Ovary (tissue), 3 donors: ENCODE results near the gene COX10.

ENCODE experiments used
- CTCF ChIP-seq, 3 donors: fragments of 450-650 bp in 2 of 3; fragments of 200-600 bp in 1 of 3; IDR thresholded peaks; one replicate each; pipeline versions ENCODE4 v1.5.1 to v1.8.0; 2016 to 2022; ENCODE audit warnings: antibody characterized with exemption in 3 of 3, mild to moderate bottlenecking in 1 of 3
- EP300 ChIP-seq: sonication (generic); formaldehyde crosslinking; IDR thresholded peaks from one replicate; pipeline ENCODE4 v1.6.1; 2017; ENCODE audit warnings: antibody characterized with exemption
- POLR2A ChIP-seq: fragments of 450-650 bp; IDR thresholded peaks from one replicate; pipeline ENCODE4 v1.6.1; 2017; ENCODE audit warnings: antibody characterized with exemption, mild to moderate bottlenecking, moderate library complexity
- donor health status: DM: no; HTN: no; CAD: no.

GRCh38 chr17:14094676-14095601 lies 25.6 kb downstream of the COX10 start:
- TF ChIP-seq EP300 (no peak), POLR2A (no peak), CTCF (IDR thresholded peaks at IDR 0.05) (no peak)
